GM19467 (cell line): Measurements from ENCODE around the gene DNAH5.

ENCODE experiments used
- ATAC-seq: cut with Tn5 transposase; IDR thresholded peaks from one replicate; pipeline ENCODE4 v1.9.1; 2021; ENCODE audit warnings: mild to moderate bottlenecking, moderate library complexity; ENCODE audit not compliant: unreplicated experiment

DNAH5 gene

GRCh38 chr5:13708906-13709305 lies 235.6 kb downstream of the DNAH5 start:
- no peak for ATAC-seq

- ATAC-seq = no peak
Measured at GRCh38 chr5:13708432-13708831, 236.1 kb downstream of the DNAH5 start.

GRCh38 chr5:13704396-13704795 lies 240.1 kb downstream of the DNAH5 start:
- no peak for ATAC-seq

- ATAC-seq = no peak
Measured at GRCh38 chr5:13700626-13701025, 243.9 kb downstream of the DNAH5 start.

GRCh38 chr5:13698885-13699284 lies 245.6 kb downstream of the DNAH5 start:
- no peak for ATAC-seq

GRCh38 chr5:13695076-13695712 lies 249.3 kb downstream of the DNAH5 start:
- no peak for ATAC-seq

- ATAC-seq = no peak
Measured at GRCh38 chr5:13692172-13692571, 252.3 kb downstream of the DNAH5 start.

- no peak for ATAC-seq
Measured at GRCh38 chr5:13676531-13676930, 268.0 kb downstream of the DNAH5 start.

GRCh38 chr5:13674391-13674790 lies 270.1 kb downstream of the DNAH5 start:
- no peak for ATAC-seq

- no peak for ATAC-seq
Measured at GRCh38 chr5:13673511-13673910, 271.0 kb downstream of the DNAH5 start.

- no peak for ATAC-seq
Measured at GRCh38 chr5:13664377-13664776, 280.1 kb downstream of the DNAH5 start.

- ATAC-seq = no peak
Measured at GRCh38 chr5:13662626-13663025, 281.9 kb downstream of the DNAH5 start.

GRCh38 chr5:13661272-13661671 lies 283.2 kb downstream of the DNAH5 start:
- ATAC-seq = no peak

GRCh38 chr5:13660072-13660471 lies 284.4 kb downstream of the DNAH5 start:
- ATAC-seq = no peak

GRCh38 chr5:13659391-13659790 lies 285.1 kb downstream of the DNAH5 start:
- ATAC-seq = no peak

GRCh38 chr5:13658761-13659160 lies 285.7 kb downstream of the DNAH5 start:
- ATAC-seq = no peak

GRCh38 chr5:13658152-13658551 lies 286.3 kb downstream of the DNAH5 start:
- ATAC-seq = no peak

GRCh38 chr5:13653709-13654108 lies 290.8 kb downstream of the DNAH5 start:
- no peak for ATAC-seq

- ATAC-seq = no peak
Measured at GRCh38 chr5:13649656-13650055, 294.8 kb downstream of the DNAH5 start.

- ATAC-seq = no peak
Measured at GRCh38 chr5:13648822-13649221, 295.7 kb downstream of the DNAH5 start.

GRCh38 chr5:13643734-13644133 lies 300.8 kb downstream of the DNAH5 start:
- ATAC-seq = no peak

- no peak for ATAC-seq
Measured at GRCh38 chr5:13643196-13643595, 301.3 kb downstream of the DNAH5 start.
